ENCODE data around the gene LRIF1.

DNA sequence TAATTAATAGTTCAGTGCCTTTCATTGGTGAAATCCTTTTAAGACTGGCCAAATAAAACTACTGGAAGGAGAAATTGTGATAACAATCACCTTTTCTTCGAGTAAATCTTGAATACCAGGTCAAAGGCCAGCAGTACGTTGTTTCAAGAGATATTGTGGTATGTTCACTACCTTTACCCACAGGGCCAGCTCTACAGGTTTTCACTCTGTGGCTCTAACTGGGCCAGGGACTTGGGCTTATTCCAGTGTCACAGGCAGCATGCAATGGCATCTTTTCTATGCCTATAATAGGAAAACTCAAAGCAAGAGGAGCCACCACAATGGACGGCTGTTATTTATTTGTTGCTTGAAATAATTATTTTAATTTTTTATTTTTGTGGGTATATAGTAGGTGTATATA lies 26.8 kb upstream of the LRIF1 start:
- TF ChIP-seq CTCF (IDR thresholded peaks at IDR 0.05) (no peak), POLR2A (IDR thresholded peaks at IDR 0.05) (no peak)

Data from uterus (tissue), 2 donors.